Measurements from ENCODE around the gene CLSTN1. TPM values are rescaled to one million over a fixed set of nuclear protein-coding genes. Genes with fewer than 3 reads are reported as not detected.

The CLSTN1 gene
- total RNA-seq, 1 donor = 140 TPM

GRCh38 chr1:9858293-9859035 is 34.7 kb upstream of the CLSTN1 start:
- H3K4me1 ChIP-seq (ENCODE audit: insufficient read depth, low read length) = no peaks in the 10 kb centered on the region
- H4K20me1 ChIP-seq (ENCODE audit: insufficient read depth, low read length) = no peaks in the 10 kb centered on the region
- H3K79me2 ChIP-seq (ENCODE audit: insufficient read depth, low read length) = no peaks in the 10 kb centered on the region
- H3K27ac ChIP-seq (ENCODE audit: low read depth, low read length) = no peak overlapping the region
- no peak overlapping the region for H3K4me3 ChIP-seq (ENCODE audit: insufficient read depth, low read length)
- H3K36me3 ChIP-seq (ENCODE audit: insufficient read depth, low read length) = no peaks in the 10 kb centered on the region
- DNase-seq (ENCODE audit: insufficient read length, low spot score, missing footprints) = no peak
- no peak for TF ChIP-seq CTCF (IDR thresholded peaks at IDR 0.05; ENCODE audit: extremely low read depth, low read depth, low read length)
- H3K9me3 ChIP-seq (ENCODE audit: low read depth, low read length) = no peaks in the 10 kb centered on the region
- H2AFZ ChIP-seq (ENCODE audit: low read length) = no peak overlapping the region
- H3K27me3 ChIP-seq (ENCODE audit: insufficient read depth, low read length) = no peaks in the 10 kb centered on the region
- H3K4me2 ChIP-seq (ENCODE audit: insufficient read depth, low read length) = no peak overlapping the region

- Histone ChIP-seq H2AFZ (ENCODE audit: low read length) (no peak overlapping the region), H3K4me1 (ENCODE audit: insufficient read depth, low read length) (no peaks in the 10 kb centered on the region), H3K4me2 (ENCODE audit: insufficient read depth, low read length) (no peak overlapping the region), H3K4me3 (ENCODE audit: insufficient read depth, low read length) (no peak overlapping the region), H3K36me3 (ENCODE audit: insufficient read depth, low read length) (no peaks in the 10 kb centered on the region), H4K20me1 (ENCODE audit: insufficient read depth, low read length) (no peaks in the 10 kb centered on the region), H3K9me3 (ENCODE audit: low read depth, low read length) (no peaks in the 10 kb centered on the region), H3K27me3 (ENCODE audit: insufficient read depth, low read length) (no peaks in the 10 kb centered on the region), H3K27ac (ENCODE audit: low read depth, low read length) (no peak overlapping the region), H3K79me2 (ENCODE audit: insufficient read depth, low read length) (no peaks in the 10 kb centered on the region)
- no peak for TF ChIP-seq CTCF (IDR thresholded peaks at IDR 0.05; ENCODE audit: extremely low read depth, low read depth, low read length)
- no peak for DNase-seq (ENCODE audit: insufficient read length, low spot score, missing footprints)
These were observed 31.4 kb upstream of the CLSTN1 start for GRCh38 chr1:9855186-9855585.

- Histone ChIP-seq H3K4me2 (ENCODE audit: insufficient read depth, low read length) (no peak overlapping the region), H2AFZ (ENCODE audit: low read length) (no peak overlapping the region), H3K36me3 (ENCODE audit: insufficient read depth, low read length) (no peaks in the 10 kb centered on the region), H3K4me3 (ENCODE audit: insufficient read depth, low read length) (no peak overlapping the region), H4K20me1 (ENCODE audit: insufficient read depth, low read length) (no peaks in the 10 kb centered on the region), H3K4me1 (ENCODE audit: insufficient read depth, low read length) (no peaks in the 10 kb centered on the region), H3K27ac (ENCODE audit: low read depth, low read length) (no peak overlapping the region), H3K27me3 (ENCODE audit: insufficient read depth, low read length) (no peaks in the 10 kb centered on the region), H3K79me2 (ENCODE audit: insufficient read depth, low read length) (no peaks in the 10 kb centered on the region), H3K9me3 (ENCODE audit: low read depth, low read length) (no peaks in the 10 kb centered on the region)
- DNase-seq (ENCODE audit: insufficient read length, low spot score, missing footprints) = peak; percentile 15
- no peak for TF ChIP-seq CTCF (IDR thresholded peaks at IDR 0.05; ENCODE audit: extremely low read depth, low read depth, low read length)
These were observed 29.5 kb upstream of the CLSTN1 start for GRCh38 chr1:9853249-9853595.

GRCh38 chr1:9852410-9853248 is 28.9 kb upstream of the CLSTN1 start:
- no peaks in the 10 kb centered on the region for H3K36me3 ChIP-seq (ENCODE audit: insufficient read depth, low read length)
- no peak for TF ChIP-seq CTCF (IDR thresholded peaks at IDR 0.05; ENCODE audit: extremely low read depth, low read depth, low read length)
- no peaks in the 10 kb centered on the region for H3K79me2 ChIP-seq (ENCODE audit: insufficient read depth, low read length)
- H2AFZ ChIP-seq (ENCODE audit: low read length) = no peak overlapping the region
- H3K4me2 ChIP-seq (ENCODE audit: insufficient read depth, low read length) = no peak overlapping the region
- H3K4me3 ChIP-seq (ENCODE audit: insufficient read depth, low read length) = no peak overlapping the region
- H3K27ac ChIP-seq (ENCODE audit: low read depth, low read length) = no peak overlapping the region
- no peaks in the 10 kb centered on the region for H3K27me3 ChIP-seq (ENCODE audit: insufficient read depth, low read length)
- H4K20me1 ChIP-seq (ENCODE audit: insufficient read depth, low read length) = no peaks in the 10 kb centered on the region
- H3K4me1 ChIP-seq (ENCODE audit: insufficient read depth, low read length) = no peaks in the 10 kb centered on the region
- H3K9me3 ChIP-seq (ENCODE audit: low read depth, low read length) = no peaks in the 10 kb centered on the region
- peak; percentile 79 for DNase-seq (ENCODE audit: insufficient read length, low spot score, missing footprints)
